KMS-11 (cell line): ENCODE data around the gene TAOK2.

Experiments
- H2AFZ ChIP-seq: fragments of 200-600 bp; sonication (generic); 2 replicates; pipeline ENCODE4 v1.6.1; 2016; ENCODE audit warnings: antibody characterized with exemption, mixed run types, low read depth
- H3K27ac ChIP-seq: fragments of 200-600 bp; sonication (generic); 2 replicates; pipeline ENCODE4 v1.6.1; 2016; ENCODE audit warnings: mild to moderate bottlenecking, mixed run types
- H3K27me3 ChIP-seq: fragments of 200-600 bp; sonication (generic); 2 replicates; pipeline ENCODE4 v1.6.1; 2017; ENCODE audit warnings: mild to moderate bottlenecking, low read depth, mixed run types, moderate library complexity; ENCODE audit not compliant: insufficient read depth
- H3K36me3 ChIP-seq: fragments of 200-600 bp; sonication (generic); 2 replicates; pipeline ENCODE4 v1.6.1; 2017; ENCODE audit warnings: mild to moderate bottlenecking, mixed run types; ENCODE audit not compliant: insufficient read depth
- H3K4me1 ChIP-seq: fragments of 200-600 bp; sonication (generic); 2 replicates; pipeline ENCODE4 v1.6.1; 2016; ENCODE audit warnings: mild to moderate bottlenecking, low read depth, mixed run types; ENCODE audit not compliant: poor library complexity, severe bottlenecking
- H3K4me2 ChIP-seq: fragments of 200-600 bp; sonication (generic); 2 replicates; pipeline ENCODE4 v1.7.0; 2016; ENCODE audit warnings: mild to moderate bottlenecking, mixed run types
- H3K4me3 ChIP-seq: fragments of 200-600 bp; sonication (generic); IDR thresholded peaks from 2 replicates; pipeline ENCODE4 v1.6.1; 2017; ENCODE audit warnings: low read depth, low read length, mixed read lengths; ENCODE audit not compliant: insufficient read depth
- H3K79me2 ChIP-seq: fragments of 200-600 bp; sonication (generic); 2 replicates; pipeline ENCODE4 v1.6.1; 2016; ENCODE audit warnings: low read depth, mixed run types; ENCODE audit not compliant: insufficient read depth
- H3K9ac ChIP-seq: fragments of 200-600 bp; sonication (generic); 2 replicates; pipeline ENCODE4 v1.6.1; 2016; ENCODE audit warnings: mild to moderate bottlenecking, mixed run types
- H4K20me1 ChIP-seq: fragments of 200-600 bp; sonication (generic); 2 replicates; pipeline ENCODE4 v1.6.1; 2016; ENCODE audit warnings: mild to moderate bottlenecking, mixed run types; ENCODE audit not compliant: insufficient read depth
- CTCF ChIP-seq: fragments of 200-600 bp; sonication (generic); conservative IDR thresholded peaks from 2 replicates; pipeline ENCODE4 v1.6.1; 2017; ENCODE audit warnings: low read depth, mild to moderate bottlenecking, antibody characterized with exemption, low read length, moderate library complexity, mixed read lengths

TAOK2 gene

DNA sequence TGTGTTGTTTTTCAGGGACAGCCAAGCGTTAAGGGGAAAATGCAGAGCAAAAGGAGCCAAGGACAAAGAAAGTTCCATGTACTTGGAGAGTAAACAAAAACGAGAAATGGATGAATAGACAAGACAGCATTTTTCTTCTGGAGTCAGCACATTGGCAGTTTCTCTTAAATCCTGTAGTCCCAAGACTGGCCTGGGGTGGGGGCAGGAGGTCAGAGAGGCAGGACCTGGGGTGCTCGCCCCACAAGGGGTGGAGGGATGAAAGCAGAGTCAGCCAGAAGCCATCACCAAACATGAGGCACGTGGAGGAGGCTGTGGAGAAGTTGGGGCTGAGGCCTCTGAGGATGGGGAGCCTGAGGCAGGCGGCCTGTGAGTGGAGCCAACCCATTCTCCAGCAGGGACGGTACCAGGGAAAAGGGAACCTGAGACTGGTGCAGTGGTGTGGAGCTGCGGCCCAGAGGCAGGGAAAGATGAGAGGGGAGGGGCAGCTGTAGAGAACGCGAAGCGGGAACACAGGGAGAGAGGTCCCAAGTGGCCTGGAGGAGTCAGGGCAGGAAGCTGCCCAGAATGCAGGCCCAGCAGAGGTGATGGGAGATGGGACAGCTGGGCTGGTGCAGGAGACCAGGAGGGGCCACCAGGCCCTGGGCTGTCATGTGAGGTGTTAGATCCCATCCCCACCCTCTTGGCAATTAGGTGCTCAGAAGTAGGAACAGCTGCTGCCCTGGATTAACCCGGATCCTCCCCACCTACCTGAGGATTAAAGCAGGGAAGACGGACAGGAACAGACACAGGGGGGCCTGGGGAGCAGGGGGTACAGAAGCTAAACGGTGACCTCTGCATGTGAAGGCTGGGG, 54.1 kb downstream of the TAOK2 start:
- Histone ChIP-seq H3K36me3 (no peaks in the 10 kb centered on the region), H4K20me1 (no peaks in the 10 kb centered on the region), H3K79me2 (no peaks in the 10 kb centered on the region), H3K4me2 (no peak overlapping the region), H3K27ac (no peak overlapping the region), H2AFZ (no peak overlapping the region), H3K27me3 (peaks cover 93% of the 10 kb centered on the region), H3K4me1 (peaks cover 3% of the 10 kb centered on the region), H3K4me3 (no peak overlapping the region), H3K9ac (no peak overlapping the region)
- no peak for TF ChIP-seq CTCF

DNA sequence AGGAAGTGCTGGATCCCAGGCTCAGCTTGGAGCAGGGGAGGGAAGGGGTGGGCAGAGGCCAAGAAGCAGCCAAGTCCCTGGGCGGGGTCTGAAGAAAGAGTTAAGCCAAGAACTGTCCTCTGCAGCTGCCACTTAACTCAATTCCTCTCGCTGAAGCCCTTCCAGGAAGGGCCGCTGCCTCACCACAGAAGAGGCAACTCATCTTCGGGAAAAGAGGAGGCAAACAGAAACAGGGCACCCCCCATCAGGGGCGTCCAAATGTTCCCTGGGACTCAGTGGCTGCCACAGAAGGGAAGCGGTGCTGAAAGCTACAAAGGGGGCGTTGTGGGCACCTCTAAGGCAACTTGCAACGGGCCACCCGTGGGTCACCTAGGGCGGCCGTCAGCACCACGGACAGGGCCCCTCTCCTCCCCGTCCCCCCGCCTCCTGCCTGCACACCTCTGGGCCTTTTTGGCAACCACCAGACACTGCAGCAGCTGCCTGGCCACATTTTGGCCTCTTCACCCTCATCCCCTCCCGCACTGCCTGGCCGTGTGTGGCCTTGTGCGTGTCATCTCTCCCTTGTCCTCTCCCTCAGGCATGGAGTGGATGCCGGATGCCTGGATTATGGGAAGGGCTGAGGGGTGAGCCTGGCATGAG, 54.9 kb downstream of the TAOK2 start:
- Histone ChIP-seq H4K20me1 (no peaks in the 10 kb centered on the region), H3K4me1 (peaks cover 3% of the 10 kb centered on the region), H2AFZ (no peak overlapping the region), H3K27me3 (peaks cover 85% of the 10 kb centered on the region), H3K36me3 (no peaks in the 10 kb centered on the region), H3K4me3 (no peak overlapping the region), H3K9ac (no peak overlapping the region), H3K79me2 (no peaks in the 10 kb centered on the region), H3K4me2 (no peak overlapping the region), H3K27ac (no peak overlapping the region)
- TF ChIP-seq CTCF, result no peak

- peaks cover 77% of the 10 kb centered on the region for H3K27me3 ChIP-seq
- H3K4me3 ChIP-seq, result no peak overlapping the region
- H3K27ac ChIP-seq, result no peak overlapping the region
- H3K9ac ChIP-seq, result no peak overlapping the region
- TF ChIP-seq CTCF, result no peak
- H4K20me1 ChIP-seq, result no peaks in the 10 kb centered on the region
- H3K4me1 ChIP-seq, result peaks cover 3% of the 10 kb centered on the region
- no peak overlapping the region for H2AFZ ChIP-seq
- no peaks in the 10 kb centered on the region for H3K79me2 ChIP-seq
- H3K36me3 ChIP-seq, result no peaks in the 10 kb centered on the region
- no peak overlapping the region for H3K4me2 ChIP-seq
These were observed 56.5 kb downstream of the TAOK2 start for GRCh38 chr16:30030011-30030685.

- no peak within 1 kb of the TSS for H3K4me2 ChIP-seq
- H3K9ac ChIP-seq, result no peak within 1 kb of the TSS
- H2AFZ ChIP-seq, result no peak within 1 kb of the TSS
- no peaks in the 10 kb centered on the region for H4K20me1 ChIP-seq
- peaks cover 72% of the 10 kb centered on the region for H3K27me3 ChIP-seq
- no peak for TF ChIP-seq CTCF
- H3K27ac ChIP-seq, result no peak within 1 kb of the TSS
- H3K4me3 ChIP-seq, result no peak within 1 kb of the TSS
- H3K79me2 ChIP-seq, result no peaks in the 10 kb centered on the region
- peaks cover 3% of the 10 kb centered on the region for H3K4me1 ChIP-seq
- H3K36me3 ChIP-seq, result no peaks in the 10 kb centered on the region
These were observed 57.3 kb downstream of the TAOK2 start, which contains the start of gene TLCD3B for GRCh38 chr16:30030841-30031413. Gene TLCD3B (minus strand): TSS chr16:30031271. CDS start chr16:30030527, 744 bp downstream.
